ENCODE data around the gene TMEM151A. TPM values are rescaled to one million over a fixed set of nuclear protein-coding genes. Genes with fewer than 3 reads are reported as not detected.

TMEM151A gene
- total RNA-seq (2022) (1.4 and 3.0 TPM in 2 replicates), Bru-seq, nascent RNA (percentile 22 among the genes with signal in this experiment), BruChase-seq, experiment 1, labeled RNA remaining after a 6-hour chase (percentile 18 among the genes with signal in this experiment), BruChase-seq, experiment 2, labeled RNA remaining after a 2-hour chase (percentile 25 among the genes with signal in this experiment)
- long read RNA-seq, partial matches to known transcripts = 0 of 2 reads
- long read RNA-seq, other reads (novel, unspliced or antisense) = 1 of 2 reads

DNA sequence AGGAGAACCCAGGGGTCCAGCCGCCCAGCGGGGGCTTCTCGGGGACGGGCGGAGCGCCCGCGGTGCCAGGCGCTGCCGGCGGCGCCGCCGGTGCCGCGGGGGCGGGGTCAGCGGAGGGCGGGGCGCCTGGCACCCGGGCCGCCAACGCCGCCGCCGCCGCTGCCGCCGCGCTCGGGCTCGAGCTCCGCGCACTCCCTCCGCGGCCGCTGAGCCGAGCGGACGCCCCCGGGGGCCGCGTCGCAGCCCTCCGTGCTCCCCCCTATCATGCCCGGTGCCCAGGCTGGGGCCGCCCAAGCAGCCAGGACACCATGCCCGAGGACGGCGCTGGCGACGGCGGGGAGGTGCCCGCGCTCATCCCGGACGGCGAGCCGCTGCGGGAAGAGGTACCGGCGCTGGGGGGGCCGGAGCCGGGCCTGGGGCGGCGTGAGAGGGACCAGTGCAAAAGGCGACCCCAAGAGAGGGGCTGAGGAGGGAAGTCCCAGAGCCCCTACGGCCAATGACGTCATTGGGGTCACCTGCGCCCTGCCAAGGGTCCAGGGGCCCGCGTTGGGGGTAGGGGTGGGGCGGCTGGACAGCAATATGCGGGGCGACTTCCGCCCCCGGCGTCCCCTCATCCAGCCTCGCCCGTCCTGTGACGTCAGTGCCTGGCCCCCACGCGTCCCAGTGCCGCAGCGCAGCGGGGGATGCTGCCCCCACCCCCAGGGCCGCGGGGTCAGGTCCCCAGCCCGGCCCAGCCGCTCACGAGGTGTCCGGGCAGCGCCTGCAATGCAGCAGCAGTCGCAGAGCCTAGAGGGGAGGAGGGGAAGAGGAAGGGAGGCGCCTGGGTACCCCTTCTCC is at the start of gene TMEM151A:
TSS of gene TMEM151A (plus strand) at position 189 of the 837 bp plus-strand sequence. CDS start at position 309, 120 bp downstream.
- peak within 1 kb of the TSS; percentile 80 for H3K4me3 Mint-ChIP-seq (ENCODE audit: low read depth, unreplicated experiment)
- H3K4me1 Mint-ChIP-seq (ENCODE audit: low read depth, unreplicated experiment) = peaks cover 31% of the 10 kb centered on the region
- CTCF ChIA-PET = interaction anchor here (0.6 to 1.5 kb wide), 2 partner anchors 9 to 167 kb away, joined by 3 read pairs; no protein-coding TSS in a partner anchor
- peak; percentile 53 for DNase-seq
- peaks cover 47% of the 10 kb centered on the region for H3K27me3 Mint-ChIP-seq (ENCODE audit: unreplicated experiment)
- peaks cover 36% of the 10 kb centered on the region for H3K36me3 Mint-ChIP-seq (ENCODE audit: insufficient read depth, unreplicated experiment)
- no peaks in the 10 kb centered on the region for H3K9me3 Mint-ChIP-seq (ENCODE audit: low read depth, unreplicated experiment)
- no peak within 1 kb of the TSS for H3K27ac Mint-ChIP-seq (ENCODE audit: unreplicated experiment)
- intact Hi-C loops (cut with micrococcal nuclease; ENCODE audit: unreplicated experiment) = no loop called here
- TF ChIP-seq, protein P1, sequence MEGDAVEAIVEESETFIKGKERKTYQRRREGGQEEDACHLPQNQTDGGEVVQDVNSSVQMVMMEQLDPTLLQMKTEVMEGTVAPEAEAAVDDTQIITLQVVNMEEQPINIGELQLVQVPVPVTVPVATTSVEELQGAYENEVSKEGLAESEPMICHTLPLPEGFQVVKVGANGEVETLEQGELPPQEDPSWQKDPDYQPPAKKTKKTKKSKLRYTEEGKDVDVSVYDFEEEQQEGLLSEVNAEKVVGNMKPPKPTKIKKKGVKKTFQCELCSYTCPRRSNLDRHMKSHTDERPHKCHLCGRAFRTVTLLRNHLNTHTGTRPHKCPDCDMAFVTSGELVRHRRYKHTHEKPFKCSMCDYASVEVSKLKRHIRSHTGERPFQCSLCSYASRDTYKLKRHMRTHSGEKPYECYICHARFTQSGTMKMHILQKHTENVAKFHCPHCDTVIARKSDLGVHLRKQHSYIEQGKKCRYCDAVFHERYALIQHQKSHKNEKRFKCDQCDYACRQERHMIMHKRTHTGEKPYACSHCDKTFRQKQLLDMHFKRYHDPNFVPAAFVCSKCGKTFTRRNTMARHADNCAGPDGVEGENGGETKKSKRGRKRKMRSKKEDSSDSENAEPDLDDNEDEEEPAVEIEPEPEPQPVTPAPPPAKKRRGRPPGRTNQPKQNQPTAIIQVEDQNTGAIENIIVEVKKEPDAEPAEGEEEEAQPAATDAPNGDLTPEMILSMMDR (IDR thresholded peaks at IDR 0.05; ENCODE audit: unreplicated experiment) = no peak
- BruUV-seq (replicated peaks) = no TSS peak

DNA sequence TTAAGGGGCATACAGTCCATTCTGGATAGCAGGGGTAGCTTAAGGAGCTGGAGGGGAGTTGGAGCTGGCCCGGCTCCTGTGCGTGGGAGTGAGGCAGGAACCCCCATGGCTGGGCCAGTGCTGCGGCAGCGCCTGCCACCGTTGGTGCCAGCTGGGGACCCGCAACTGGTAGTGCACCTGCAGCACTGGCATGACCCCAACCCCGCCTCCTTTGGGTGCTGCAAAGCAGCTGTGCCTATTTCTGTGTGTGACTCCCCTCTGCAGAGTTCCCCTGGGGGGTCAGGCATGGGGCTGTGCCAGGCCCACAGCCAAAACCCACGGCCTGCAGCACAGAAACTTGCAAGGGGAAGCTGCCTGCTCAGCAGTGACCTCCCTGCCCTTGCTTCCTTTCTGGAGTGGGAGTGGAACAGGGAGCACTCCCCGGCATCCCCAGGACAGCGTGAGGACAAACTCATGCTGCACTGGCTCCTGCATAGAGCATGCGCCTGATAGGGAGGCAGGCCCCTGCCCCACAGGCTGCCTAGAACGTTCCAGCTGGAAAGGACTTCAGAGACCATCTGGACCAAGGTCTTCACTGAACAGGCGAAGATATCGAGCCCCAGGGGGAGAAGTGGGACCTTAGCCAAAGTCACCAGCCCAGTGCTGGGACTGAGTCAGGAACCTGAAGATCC is 49.5 kb upstream of the TMEM151A start:
- Mint-ChIP-seq H3K4me1 (ENCODE audit: low read depth, unreplicated experiment) (no peaks in the 10 kb centered on the region), H3K36me3 (ENCODE audit: insufficient read depth, unreplicated experiment) (peaks cover 16% of the 10 kb centered on the region), H3K27me3 (ENCODE audit: unreplicated experiment) (no peaks in the 10 kb centered on the region), H3K4me3 (ENCODE audit: low read depth, unreplicated experiment) (no peak overlapping the region), H3K27ac (ENCODE audit: unreplicated experiment) (no peak overlapping the region), H3K9me3 (ENCODE audit: low read depth, unreplicated experiment) (no peaks in the 10 kb centered on the region)
- TF ChIP-seq, protein P1 (IDR thresholded peaks at IDR 0.05; ENCODE audit: unreplicated experiment) = no peak
- DNase-seq = no peak
- intact Hi-C loops (cut with micrococcal nuclease; ENCODE audit: unreplicated experiment) = no loop called here
- CTCF ChIA-PET = interaction anchor here (0.6 kb wide), 1 partner anchor 14 kb away, joined by 6 read pairs; no protein-coding TSS in a partner anchor
- BruUV-seq (replicated peaks) = no TSS peak

DNA sequence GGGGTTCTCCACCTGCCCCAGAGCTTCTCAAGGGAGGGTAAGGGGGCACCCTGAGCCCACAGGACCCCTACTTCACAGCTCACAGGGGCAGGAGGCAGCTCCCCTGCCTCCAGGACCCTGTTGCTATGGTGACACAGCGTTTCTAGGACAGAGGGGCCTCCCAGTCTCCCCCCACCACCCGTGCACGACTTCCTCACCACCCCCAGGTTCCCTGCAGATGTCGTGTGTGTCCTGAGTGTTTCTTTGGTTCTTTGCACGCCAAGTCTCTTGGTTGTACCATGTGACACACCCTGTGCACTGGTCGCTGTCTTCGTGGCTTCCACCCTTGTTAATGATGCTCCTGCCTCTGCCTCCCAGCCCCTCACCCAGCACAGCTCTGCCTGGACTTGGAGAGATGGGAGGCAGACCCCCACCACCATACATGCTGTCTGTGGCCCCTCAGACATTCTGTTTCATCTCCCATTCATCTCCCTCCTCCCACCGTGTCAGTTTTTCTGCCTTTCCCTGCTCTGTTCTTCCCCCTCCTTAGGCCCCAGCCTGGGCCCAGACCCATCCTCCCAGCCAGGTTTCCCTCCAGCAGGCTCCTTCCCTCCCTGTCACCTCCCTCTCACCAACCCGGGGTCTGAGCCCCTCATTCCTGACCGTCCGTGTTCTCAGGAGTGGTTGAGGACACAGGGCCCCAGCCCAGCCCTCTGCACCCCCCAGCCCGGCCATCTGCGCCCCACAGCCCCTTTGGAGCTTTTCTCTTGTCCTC is 47.7 kb upstream of the TMEM151A start:
- peaks cover 16% of the 10 kb centered on the region for H3K36me3 Mint-ChIP-seq (ENCODE audit: insufficient read depth, unreplicated experiment)
- no peak overlapping the region for H3K27ac Mint-ChIP-seq (ENCODE audit: unreplicated experiment)
- CTCF ChIA-PET = interaction anchor here (0.6 to 1.0 kb wide), 2 partner anchors 27 to 144 kb away, joined by 3 to 6 read pairs; no protein-coding TSS in a partner anchor
- H3K27me3 Mint-ChIP-seq (ENCODE audit: unreplicated experiment) = no peaks in the 10 kb centered on the region
- intact Hi-C loops (cut with micrococcal nuclease; ENCODE audit: unreplicated experiment) = no loop called here
- no peaks in the 10 kb centered on the region for H3K4me1 Mint-ChIP-seq (ENCODE audit: low read depth, unreplicated experiment)
- TF ChIP-seq, protein P1 (IDR thresholded peaks at IDR 0.05; ENCODE audit: unreplicated experiment) = no peak
- BruUV-seq (replicated peaks) = TSS peak; percentile 64
- no peak overlapping the region for H3K4me3 Mint-ChIP-seq (ENCODE audit: low read depth, unreplicated experiment)
- DNase-seq = no peak
- no peaks in the 10 kb centered on the region for H3K9me3 Mint-ChIP-seq (ENCODE audit: low read depth, unreplicated experiment)

DNA sequence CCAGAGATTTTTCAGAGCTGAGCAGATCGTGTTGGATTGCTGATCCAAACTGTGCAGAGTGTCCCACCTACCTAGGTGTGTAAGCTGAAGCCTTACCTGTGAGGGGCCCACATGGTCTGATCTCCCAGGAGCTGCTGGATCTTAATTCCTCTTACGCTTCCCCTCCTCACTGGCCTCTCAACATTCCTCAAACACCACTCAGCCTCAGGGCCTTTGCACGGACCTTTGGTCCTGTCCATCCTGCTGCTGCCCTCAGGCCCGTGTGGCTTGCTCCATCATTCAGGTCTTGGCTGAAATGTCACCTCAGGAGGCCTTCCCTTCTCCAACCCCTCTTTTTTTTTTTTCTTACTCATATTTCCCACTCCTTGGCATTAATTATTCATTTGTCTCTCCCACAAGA is 44.4 kb upstream of the TMEM151A start:
- intact Hi-C loops (cut with micrococcal nuclease; ENCODE audit: unreplicated experiment) = no loop called here
- Mint-ChIP-seq H3K9me3 (ENCODE audit: low read depth, unreplicated experiment) (no peaks in the 10 kb centered on the region), H3K27ac (ENCODE audit: unreplicated experiment) (no peak overlapping the region), H3K27me3 (ENCODE audit: unreplicated experiment) (no peaks in the 10 kb centered on the region), H3K36me3 (ENCODE audit: insufficient read depth, unreplicated experiment) (peaks cover 12% of the 10 kb centered on the region), H3K4me1 (ENCODE audit: low read depth, unreplicated experiment) (no peaks in the 10 kb centered on the region), H3K4me3 (ENCODE audit: low read depth, unreplicated experiment) (no peak overlapping the region)
- TF ChIP-seq, protein P1 (IDR thresholded peaks at IDR 0.05; ENCODE audit: unreplicated experiment) = no peak
- no peak for DNase-seq
- CTCF ChIA-PET = no interaction called here
- BruUV-seq (replicated peaks) = no TSS peak
